ENCODE results near the gene TLE1.

The TLE1 gene

GRCh38 chr9:81628897-81629296 lies 60.5 kb downstream of the TLE1 start:
- no peak overlapping the region for H2AFZ ChIP-seq (ENCODE audit: low read depth, low read length)
- H3K23ac ChIP-seq (ENCODE audit: low read length in 2 of 2) = no peak overlapping the region
- peaks cover 5% of the 10 kb centered on the region for H3K79me1 ChIP-seq (replicated peaks; ENCODE audit: low read length, poor library complexity, severe bottlenecking)
- no peak overlapping the region for H2BK5ac ChIP-seq (ENCODE audit: low read depth, low read length, poor library complexity, severe bottlenecking)
- no peak overlapping the region for H3K4ac ChIP-seq (ENCODE audit: low read depth in 1 of 2, low read length in 2 of 2)
- H3K18ac ChIP-seq (ENCODE audit: low read depth in 1 of 2, low read length in 2 of 2) = no peak overlapping the region
- H2BK12ac ChIP-seq (ENCODE audit: low read length in 2 of 2) = no peak overlapping the region
- peak overlapping the region; percentile 6 for H3K27ac ChIP-seq (ENCODE audit: low read length, poor library complexity, severe bottlenecking)
- WGBS = 78% methylated on average over 5 of the region's 5 CpGs
- no peak overlapping the region for H3K14ac ChIP-seq (ENCODE audit: low read length in 2 of 2)
- no peak overlapping the region for H3K4me2 ChIP-seq (ENCODE audit: low read length, poor library complexity, severe bottlenecking)
- no peak overlapping the region for H3K9ac ChIP-seq (ENCODE audit: low read length)
- H4K8ac ChIP-seq (ENCODE audit: low read length) = no peak overlapping the region
- H2BK120ac ChIP-seq (ENCODE audit: low read depth, low read length) = no peak overlapping the region
- H3K9me3 ChIP-seq (ENCODE audit: control insufficient read depth, low read length) = no peaks in the 10 kb centered on the region
- peaks cover 8% of the 10 kb centered on the region for H3K4me1 ChIP-seq (ENCODE audit: control insufficient read depth, insufficient read depth, low read depth, low read length)
- no peak for DNase-seq
- H3K36me3 ChIP-seq (ENCODE audit: control insufficient read depth in 1 of 2, insufficient read depth in 2 of 2, low read depth in 1 of 2, low read length in 2 of 2) = peaks cover 4 to 26% of the 10 kb centered on the region in 2 experiments
- H4K91ac ChIP-seq (ENCODE audit: low read length) = no peak overlapping the region
- H2AK5ac ChIP-seq (ENCODE audit: low read length, severe bottlenecking) = no peak overlapping the region
- no peak overlapping the region for H3K4me3 ChIP-seq (ENCODE audit: insufficient read depth in 1 of 2, low read depth in 1 of 2, low read length in 2 of 2)
- H3K27me3 ChIP-seq (ENCODE audit: control insufficient read depth in 1 of 2, insufficient read depth in 1 of 2, low read length in 2 of 2) = no peaks in the 10 kb centered on the region
- no peak overlapping the region for H2BK15ac ChIP-seq (ENCODE audit: low read depth, poor library complexity, severe bottlenecking)

GRCh38 chr9:81627481-81627880 lies 61.9 kb downstream of the TLE1 start:
- H4K8ac ChIP-seq (ENCODE audit: low read length) = no peak overlapping the region
- no peak overlapping the region for H2BK5ac ChIP-seq (ENCODE audit: low read depth, low read length, poor library complexity, severe bottlenecking)
- no peak overlapping the region for H3K18ac ChIP-seq (ENCODE audit: low read depth in 1 of 2, low read length in 2 of 2)
- no peak overlapping the region for H3K14ac ChIP-seq (ENCODE audit: low read length in 2 of 2)
- H2AFZ ChIP-seq (ENCODE audit: low read depth, low read length) = no peak overlapping the region
- no peaks in the 10 kb centered on the region for H3K27me3 ChIP-seq (ENCODE audit: control insufficient read depth in 1 of 2, insufficient read depth in 1 of 2, low read length in 2 of 2)
- no peak overlapping the region for H3K4me2 ChIP-seq (ENCODE audit: low read length, poor library complexity, severe bottlenecking)
- H3K36me3 ChIP-seq (ENCODE audit: control insufficient read depth in 1 of 2, insufficient read depth in 2 of 2, low read depth in 1 of 2, low read length in 2 of 2) = peaks cover 0 to 19% of the 10 kb centered on the region in 2 experiments
- no peak overlapping the region for H2BK15ac ChIP-seq (ENCODE audit: low read depth, poor library complexity, severe bottlenecking)
- no peak overlapping the region for H2BK12ac ChIP-seq (ENCODE audit: low read length in 2 of 2)
- no peak overlapping the region for H3K4ac ChIP-seq (ENCODE audit: low read depth in 1 of 2, low read length in 2 of 2)
- H3K23ac ChIP-seq (ENCODE audit: low read length in 2 of 2) = no peak overlapping the region
- H2BK120ac ChIP-seq (ENCODE audit: low read depth, low read length) = no peak overlapping the region
- no peak overlapping the region for H3K4me3 ChIP-seq (ENCODE audit: insufficient read depth in 1 of 2, low read depth in 1 of 2, low read length in 2 of 2)
- peaks cover 5% of the 10 kb centered on the region for H3K79me1 ChIP-seq (replicated peaks; ENCODE audit: low read length, poor library complexity, severe bottlenecking)
- no peak for DNase-seq
- no peak overlapping the region for H3K27ac ChIP-seq (ENCODE audit: low read length, poor library complexity, severe bottlenecking)
- H2AK5ac ChIP-seq (ENCODE audit: low read length, severe bottlenecking) = peak overlapping the region; percentile 67
- no peak overlapping the region for H3K9ac ChIP-seq (ENCODE audit: low read length)
- peaks cover 6% of the 10 kb centered on the region for H3K4me1 ChIP-seq (ENCODE audit: control insufficient read depth, insufficient read depth, low read depth, low read length)
- no peak overlapping the region for H4K91ac ChIP-seq (ENCODE audit: low read length)
- WGBS = 99% methylated on average over 3 of the region's 3 CpGs
- H3K9me3 ChIP-seq (ENCODE audit: control insufficient read depth, low read length) = no peaks in the 10 kb centered on the region

- Histone ChIP-seq H3K9me3 (ENCODE audit: control insufficient read depth, low read length) (no peaks in the 10 kb centered on the region), H3K9ac (ENCODE audit: low read length) (no peak overlapping the region), H2AFZ (ENCODE audit: low read depth, low read length) (no peak overlapping the region), H3K4me3 (ENCODE audit: insufficient read depth in 1 of 2, low read depth in 1 of 2, low read length in 2 of 2) (no peak overlapping the region), H2BK5ac (ENCODE audit: low read depth, low read length, poor library complexity, severe bottlenecking) (no peak overlapping the region), H4K8ac (ENCODE audit: low read length) (peak overlapping the region; percentile 47), H3K4ac (ENCODE audit: low read depth in 1 of 2, low read length in 2 of 2) (no peak overlapping the region), H3K27ac (ENCODE audit: low read length, poor library complexity, severe bottlenecking) (no peak overlapping the region), H3K18ac (ENCODE audit: low read depth in 1 of 2, low read length in 2 of 2) (peak overlapping the region in 1 of 2 experiments; percentile 23), H4K91ac (ENCODE audit: low read length) (no peak overlapping the region), H2BK120ac (ENCODE audit: low read depth, low read length) (no peak overlapping the region), H3K27me3 (ENCODE audit: control insufficient read depth in 1 of 2, insufficient read depth in 1 of 2, low read length in 2 of 2) (no peaks in the 10 kb centered on the region), H2BK15ac (ENCODE audit: low read depth, poor library complexity, severe bottlenecking) (no peak overlapping the region), H3K79me1 (replicated peaks; ENCODE audit: low read length, poor library complexity, severe bottlenecking) (peaks cover 5% of the 10 kb centered on the region), H3K4me2 (ENCODE audit: low read length, poor library complexity, severe bottlenecking) (no peak overlapping the region), H3K14ac (ENCODE audit: low read length in 2 of 2) (no peak overlapping the region), H3K36me3 (ENCODE audit: control insufficient read depth in 1 of 2, insufficient read depth in 2 of 2, low read depth in 1 of 2, low read length in 2 of 2) (peaks cover 3 to 10% of the 10 kb centered on the region in 2 experiments), H3K4me1 (ENCODE audit: control insufficient read depth, insufficient read depth, low read depth, low read length) (peaks cover 6% of the 10 kb centered on the region), H3K23ac (ENCODE audit: low read length in 2 of 2) (no peak overlapping the region), H2BK12ac (ENCODE audit: low read length in 2 of 2) (peak overlapping the region in 1 of 2 experiments; percentile 35), H2AK5ac (ENCODE audit: low read length, severe bottlenecking) (peak overlapping the region; percentile 56)
- WGBS = 80% methylated on average over 4 of the region's 4 CpGs
- no peak for DNase-seq
These were observed 62.8 kb downstream of the TLE1 start for GRCh38 chr9:81626511-81626910.

- no peak overlapping the region for H3K14ac ChIP-seq (ENCODE audit: low read length in 2 of 2)
- no peaks in the 10 kb centered on the region for H3K9me3 ChIP-seq (ENCODE audit: control insufficient read depth, low read length)
- no peak overlapping the region for H3K9ac ChIP-seq (ENCODE audit: low read length)
- no peak overlapping the region for H3K23ac ChIP-seq (ENCODE audit: low read length in 2 of 2)
- H2BK5ac ChIP-seq (ENCODE audit: low read depth, low read length, poor library complexity, severe bottlenecking) = no peak overlapping the region
- H3K79me1 ChIP-seq (replicated peaks; ENCODE audit: low read length, poor library complexity, severe bottlenecking) = peaks cover 5% of the 10 kb centered on the region
- H3K27ac ChIP-seq (ENCODE audit: low read length, poor library complexity, severe bottlenecking) = no peak overlapping the region
- H2BK120ac ChIP-seq (ENCODE audit: low read depth, low read length) = no peak overlapping the region
- no peak overlapping the region for H3K4me2 ChIP-seq (ENCODE audit: low read length, poor library complexity, severe bottlenecking)
- H2BK15ac ChIP-seq (ENCODE audit: low read depth, poor library complexity, severe bottlenecking) = no peak overlapping the region
- peaks cover 3 to 5% of the 10 kb centered on the region in 2 experiments for H3K36me3 ChIP-seq (ENCODE audit: control insufficient read depth in 1 of 2, insufficient read depth in 2 of 2, low read depth in 1 of 2, low read length in 2 of 2)
- no peaks in the 10 kb centered on the region for H3K27me3 ChIP-seq (ENCODE audit: control insufficient read depth in 1 of 2, insufficient read depth in 1 of 2, low read length in 2 of 2)
- no peak overlapping the region for H4K91ac ChIP-seq (ENCODE audit: low read length)
- H3K4ac ChIP-seq (ENCODE audit: low read depth in 1 of 2, low read length in 2 of 2) = no peak overlapping the region
- H3K4me1 ChIP-seq (ENCODE audit: control insufficient read depth, insufficient read depth, low read depth, low read length) = peaks cover 6% of the 10 kb centered on the region
- H3K4me3 ChIP-seq (ENCODE audit: insufficient read depth in 1 of 2, low read depth in 1 of 2, low read length in 2 of 2) = no peak overlapping the region
- WGBS = 91% methylated on average over 6 of the region's 6 CpGs
- no peak overlapping the region for H3K18ac ChIP-seq (ENCODE audit: low read depth in 1 of 2, low read length in 2 of 2)
- no peak overlapping the region for H2AFZ ChIP-seq (ENCODE audit: low read depth, low read length)
- H2BK12ac ChIP-seq (ENCODE audit: low read length in 2 of 2) = no peak overlapping the region
- DNase-seq = no peak
- no peak overlapping the region for H2AK5ac ChIP-seq (ENCODE audit: low read length, severe bottlenecking)
- H4K8ac ChIP-seq (ENCODE audit: low read length) = no peak overlapping the region
These were observed 63.4 kb downstream of the TLE1 start for GRCh38 chr9:81625969-81626368.

Data from mesenchymal stem cell (in vitro differentiated cells and primary cell).